ENCODE data around the gene GRN. TPM values are rescaled to one million over a fixed set of nuclear protein-coding genes. Genes with fewer than 3 reads are reported as not detected.

The GRN gene
- total and polyA plus RNA-seq, 9 of the 15 experiments (the other 6 are each of a cell fraction or from before 2014, with no cell fraction given): 5.4 to 75.3 (median 20.7) TPM

DNA sequence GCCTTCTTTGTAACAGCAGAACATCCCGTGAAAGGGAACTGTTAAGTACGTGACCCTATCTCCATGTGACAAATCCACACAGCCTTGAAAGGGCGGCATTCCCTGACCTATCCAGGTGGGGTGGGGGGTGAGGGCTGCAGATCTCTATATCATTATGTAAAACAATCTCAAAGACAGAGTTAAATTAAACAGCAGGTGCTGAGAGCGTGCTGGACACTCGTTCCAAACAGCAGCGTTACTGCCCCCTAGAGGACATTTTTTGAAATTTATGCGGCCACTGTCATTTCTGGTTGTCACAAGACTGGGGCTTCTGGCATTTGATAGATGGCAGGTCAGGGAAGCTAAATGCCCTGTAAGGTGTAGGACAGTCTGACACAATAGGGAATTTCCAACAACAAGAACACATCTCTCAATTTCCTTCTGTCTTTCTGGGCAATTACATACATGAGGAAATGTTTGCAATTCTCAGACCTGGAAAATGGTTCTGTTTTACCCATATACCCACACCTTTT lies 13.8 kb upstream of the GRN start:
- WGBS (ENCODE audit: insufficient coverage, low coverage, missing lambda C conversion rate): 2% methylated on average over 7 of the region's 7 CpGs
- Histone ChIP-seq H3K79me2 (ENCODE audit: control insufficient read depth, insufficient read depth, low read length) (no peaks in the 10 kb centered on the region), H3K9me3 (replicated peaks; ENCODE audit: control insufficient read depth, insufficient read depth, low read depth, low read length) (no peaks in the 10 kb centered on the region), H2AFZ (ENCODE audit: low read depth, low read length) (peak overlapping the region; percentile 75), H3K4me1 (replicated peaks in 1 of 2; ENCODE audit: control insufficient read depth in 2 of 2, insufficient read depth in 2 of 2, low read length in 2 of 2) (peaks cover 8 to 18% of the 10 kb centered on the region in 2 experiments; a peak in 4 of 5 replicates), H3K36me3 (ENCODE audit: control insufficient read depth, insufficient read depth, low read length) (no peaks in the 10 kb centered on the region), H3K4me3 (no peak overlapping the region), H3K9me1 (ENCODE audit: control insufficient read depth, insufficient read depth, low read length) (no peaks in the 10 kb centered on the region), H4K20me1 (replicated peaks; ENCODE audit: control insufficient read depth, insufficient read depth, low read length) (no peaks in the 10 kb centered on the region), H3K4me2 (ENCODE audit: insufficient read depth, low read length) (peak overlapping the region; percentile 25), H3K9ac (ENCODE audit: insufficient read depth in 1 of 2, low read depth in 2 of 2, low read length in 2 of 2) (no peak overlapping the region), H3K27ac (ENCODE audit: extremely low read depth, low read depth, low read length) (no peak overlapping the region), H3K27me3 (ENCODE audit: control insufficient read depth in 2 of 2, insufficient read depth in 2 of 2, low read length in 2 of 2) (no peaks in the 10 kb centered on the region)
- CTCF ChIA-PET (ENCODE audit: low intra/inter-chr PET ratio): interaction anchor here (0.8 to 1.9 kb wide), 5 partner anchors 14 to 128 kb away, joined by 3 to 20 read pairs (median 3); partner anchors contain the start of genes GRN and SLC4A1
- intact Hi-C loops (cut with micrococcal nuclease): loop anchor here (1.0 kb wide), 1 partner anchor 121 kb away; no protein-coding TSS in a partner anchor
- peak; percentile 83 for FAIRE-seq
- DNase-seq (ENCODE audit: extremely low read depth in 1 of 4, low spot score in 3 of 4): peak; percentile 68 to 90 (median 70)
- peak; percentile 64 for ATAC-seq
- no TSS peak for BruUV-seq (replicated peaks)
- in situ Hi-C loops (cut with MboI): loop anchor here (25.0 kb wide), 1 partner anchor 394 kb away; the partner anchor contains the start of gene PPY
- POLR2A ChIA-PET: interaction anchor here (0.7 to 1.5 kb wide), 3 partner anchors 9 to 127 kb away, joined by 4 to 9 read pairs (median 4); no protein-coding TSS in a partner anchor
- TF ChIP-seq ZNF263 (CRISPR knock-in tag; IDR thresholded peaks at IDR 0.05; ENCODE audit: borderline replicate concordance) (peak; percentile 17; the same call in 1 of the 2 replicates), CTBP1 (IDR thresholded peaks at IDR 0.05; ENCODE audit: borderline replicate concordance) (0 out of 2 replicates have a peak, but pooled peaks have one; percentile 24), MEIS2 (IDR thresholded peaks at IDR 0.05; ENCODE audit: partially characterized antibody) (peak; percentile 95), CCAR2 (IDR thresholded peaks at IDR 0.05; ENCODE audit: low read depth, low read length) (no peak), SP2 (IDR thresholded peaks at IDR 0.05; ENCODE audit: extremely low read depth, low read depth, low read length, poor library complexity, severe bottlenecking) (no peak), SMC3 (conservative IDR thresholded peaks at IDR 0.05; ENCODE audit: insufficient read depth, low read depth, low read length) (peak; percentile 53), SRSF7 (optimal IDR thresholded peaks at IDR 0.05; ENCODE audit: low read depth, low read length) (no peak), DPF2 (IDR thresholded peaks at IDR 0.05) (0 out of 2 replicates have a peak, but pooled peaks have one; percentile 22), FOXA3 (CRISPR knock-in tag; conservative IDR thresholded peaks at IDR 0.05 in 1 of 2, IDR thresholded peaks at IDR 0.05 in 1 of 2) (0 out of 4 replicates have a peak, but pooled peaks of 1 of the 2 experiments have one; percentile 63)
- TF ChIP-seq, protein P1, sequence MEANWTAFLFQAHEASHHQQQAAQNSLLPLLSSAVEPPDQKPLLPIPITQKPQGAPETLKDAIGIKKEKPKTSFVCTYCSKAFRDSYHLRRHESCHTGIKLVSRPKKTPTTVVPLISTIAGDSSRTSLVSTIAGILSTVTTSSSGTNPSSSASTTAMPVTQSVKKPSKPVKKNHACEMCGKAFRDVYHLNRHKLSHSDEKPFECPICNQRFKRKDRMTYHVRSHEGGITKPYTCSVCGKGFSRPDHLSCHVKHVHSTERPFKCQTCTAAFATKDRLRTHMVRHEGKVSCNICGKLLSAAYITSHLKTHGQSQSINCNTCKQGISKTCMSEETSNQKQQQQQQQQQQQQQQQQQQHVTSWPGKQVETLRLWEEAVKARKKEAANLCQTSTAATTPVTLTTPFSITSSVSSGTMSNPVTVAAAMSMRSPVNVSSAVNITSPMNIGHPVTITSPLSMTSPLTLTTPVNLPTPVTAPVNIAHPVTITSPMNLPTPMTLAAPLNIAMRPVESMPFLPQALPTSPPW (CRISPR knock-in tag; IDR thresholded peaks at IDR 0.05): peak; percentile 42; the same call in 1 of the 2 replicates
- TF ChIP-seq, protein P2, sequence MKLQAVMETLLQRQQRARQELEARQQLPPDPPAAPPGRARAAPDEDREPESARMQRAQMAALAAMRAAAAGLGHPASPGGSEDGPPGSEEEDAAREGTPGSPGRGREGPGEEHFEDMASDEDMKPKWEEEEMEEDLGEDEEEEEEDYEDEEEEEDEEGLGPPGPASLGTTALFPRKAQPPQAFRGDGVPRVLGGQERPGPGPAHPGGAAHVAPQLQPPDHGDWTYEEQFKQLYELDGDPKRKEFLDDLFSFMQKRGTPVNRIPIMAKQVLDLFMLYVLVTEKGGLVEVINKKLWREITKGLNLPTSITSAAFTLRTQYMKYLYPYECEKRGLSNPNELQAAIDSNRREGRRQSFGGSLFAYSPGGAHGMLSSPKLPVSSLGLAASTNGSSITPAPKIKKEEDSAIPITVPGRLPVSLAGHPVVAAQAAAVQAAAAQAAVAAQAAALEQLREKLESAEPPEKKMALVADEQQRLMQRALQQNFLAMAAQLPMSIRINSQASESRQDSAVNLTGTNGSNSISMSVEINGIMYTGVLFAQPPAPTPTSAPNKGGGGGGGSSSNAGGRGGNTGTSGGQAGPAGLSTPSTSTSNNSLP (IDR thresholded peaks at IDR 0.05; ENCODE audit: borderline replicate concordance, low read depth, low read length): peak; percentile 55; the same call in 1 of the 2 replicates
- TF ChIP-seq, protein P3, sequence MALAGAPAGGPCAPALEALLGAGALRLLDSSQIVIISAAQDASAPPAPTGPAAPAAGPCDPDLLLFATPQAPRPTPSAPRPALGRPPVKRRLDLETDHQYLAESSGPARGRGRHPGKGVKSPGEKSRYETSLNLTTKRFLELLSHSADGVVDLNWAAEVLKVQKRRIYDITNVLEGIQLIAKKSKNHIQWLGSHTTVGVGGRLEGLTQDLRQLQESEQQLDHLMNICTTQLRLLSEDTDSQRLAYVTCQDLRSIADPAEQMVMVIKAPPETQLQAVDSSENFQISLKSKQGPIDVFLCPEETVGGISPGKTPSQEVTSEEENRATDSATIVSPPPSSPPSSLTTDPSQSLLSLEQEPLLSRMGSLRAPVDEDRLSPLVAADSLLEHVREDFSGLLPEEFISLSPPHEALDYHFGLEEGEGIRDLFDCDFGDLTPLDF (CRISPR knock-in tag; IDR thresholded peaks at IDR 0.05): no peak
- TF ChIP-seq, protein P4, sequence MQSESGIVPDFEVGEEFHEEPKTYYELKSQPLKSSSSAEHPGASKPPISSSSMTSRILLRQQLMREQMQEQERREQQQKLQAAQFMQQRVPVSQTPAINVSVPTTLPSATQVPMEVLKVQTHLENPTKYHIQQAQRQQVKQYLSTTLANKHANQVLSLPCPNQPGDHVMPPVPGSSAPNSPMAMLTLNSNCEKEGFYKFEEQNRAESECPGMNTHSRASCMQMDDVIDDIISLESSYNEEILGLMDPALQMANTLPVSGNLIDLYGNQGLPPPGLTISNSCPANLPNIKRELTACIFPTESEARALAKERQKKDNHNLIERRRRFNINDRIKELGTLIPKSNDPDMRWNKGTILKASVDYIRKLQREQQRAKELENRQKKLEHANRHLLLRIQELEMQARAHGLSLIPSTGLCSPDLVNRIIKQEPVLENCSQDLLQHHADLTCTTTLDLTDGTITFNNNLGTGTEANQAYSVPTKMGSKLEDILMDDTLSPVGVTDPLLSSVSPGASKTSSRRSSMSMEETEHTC (IDR thresholded peaks at IDR 0.05): peak; percentile 80

Data from K562 (cell line).